GM10847 (cell line): Measurements from ENCODE around the gene RNF167.

ENCODE experiments used
- POLR2A ChIP-seq: IDR thresholded peaks from 2 replicates; pipeline ENCODE4 v1.6.1; 2011; ENCODE audit not compliant: insufficient read length; ENCODE audit errors: extremely low read depth

RNF167 gene

GRCh38 chr17:4945176-4945943, 5.3 kb downstream of the RNF167 start:
- peak; percentile 61 for TF ChIP-seq POLR2A

- TF ChIP-seq POLR2A: no peak
These were observed 5.8 kb downstream of the RNF167 start for GRCh38 chr17:4945944-4946280.

GRCh38 chr17:4946312-4946976, 6.4 kb downstream of the RNF167 start:
- TF ChIP-seq POLR2A: no peak

- no peak for TF ChIP-seq POLR2A
These were observed 6.9 kb downstream of the RNF167 start for GRCh38 chr17:4947010-4947410.

GRCh38 chr17:4947411-4948165, 7.5 kb downstream of the RNF167 start:
- no peak for TF ChIP-seq POLR2A

- TF ChIP-seq POLR2A: peak; percentile 96
These were observed 8.3 kb downstream of the RNF167 start, which contains the start of gene PFN1 for GRCh38 chr17:4948166-4948930. Gene PFN1 (minus strand): TSS chr17:4948530. CDS start chr17:4948394, 136 bp downstream.

GRCh38 chr17:4948931-4949320, 8.9 kb downstream of the RNF167 start:
- peak; percentile 41 for TF ChIP-seq POLR2A

- TF ChIP-seq POLR2A: peak; percentile 35
These were observed 9.4 kb downstream of the RNF167 start for GRCh38 chr17:4949321-4950074.

GRCh38 chr17:4950075-4950745, 10.1 kb downstream of the RNF167 start:
- TF ChIP-seq POLR2A: no peak

- peak; percentile 16 for TF ChIP-seq POLR2A
These were observed 10.7 kb downstream of the RNF167 start, which contains the start of gene ENO3 for GRCh38 chr17:4950746-4951204. Gene ENO3 (plus strand): TSS chr17:4951119. CDS start chr17:4951830, 711 bp downstream.

- TF ChIP-seq POLR2A: no peak
These were observed 11.4 kb downstream of the RNF167 start for GRCh38 chr17:4951486-4951885.

- TF ChIP-seq POLR2A: no peak
These were observed 13.4 kb downstream of the RNF167 start for GRCh38 chr17:4953451-4953961.

- no peak for TF ChIP-seq POLR2A
These were observed 15.0 kb downstream of the RNF167 start for GRCh38 chr17:4955091-4955490.
